IMR-90 (cell line): ENCODE data around the gene TMBIM6. TPM values are rescaled to one million over a fixed set of nuclear protein-coding genes. Genes with fewer than 3 reads are reported as not detected.

Source experiments
- ATAC-seq: fragments of 200-7000 bp; cut with Tn5 transposase; 2 replicates; pipeline ENCODE4 v1.9.1; 2020; ENCODE audit warnings: low read depth, mild to moderate bottlenecking, moderate library complexity
- BruUV-seq: library from RNA; stranded (reverse); fragments of 400-500 nt; replicated peaks from 2 replicates; lab custom pipeline; 2021; lab: Mats Ljungman, UMichigan
- CTCF ChIA-PET: fragments of 300-600 bp; formaldehyde crosslinking; extraction: SDS; loops from one replicate; lab custom pipeline; 2021; ENCODE audit warnings: antibody characterized with exemption; lab: Yijun Ruan, JAX
- POLR2A ChIA-PET: fragments of 300-600 bp; sonication (Branson Sonifier 250); formaldehyde crosslinking; loops from one replicate; lab custom pipeline; 2022; ENCODE audit warnings: antibody characterized with exemption; ENCODE audit not compliant: unreplicated experiment; lab: Charles Lee
- DNase-seq: peaks from one replicate; pipeline ENCODE4 v3.0.0; 2013
- H2AFZ ChIP-seq: replicated peaks from 2 replicates; pipeline ENCODE3; 2013; ENCODE audit warnings: low read length, mild to moderate bottlenecking; ENCODE audit not compliant: poor library complexity
- H2AK5ac ChIP-seq: 2 replicates; pipeline ENCODE4 v1.6.1; 2013; ENCODE audit warnings: low read depth, low read length, inconsistent platforms
- H2AK9ac ChIP-seq: replicated peaks from 2 replicates; pipeline ENCODE3; 2013; ENCODE audit warnings: mild to moderate bottlenecking, low read depth, low read length, moderate library complexity; ENCODE audit not compliant: poor library complexity
- H2BK120ac ChIP-seq: 2 replicates; pipeline ENCODE4 v1.6.1; 2013; ENCODE audit warnings: low read depth, low read length, inconsistent platforms
- H2BK15ac ChIP-seq: 3 replicates; pipeline ENCODE4 v1.6.1; 2013; ENCODE audit warnings: low read depth, low read length, inconsistent platforms
- H2BK20ac ChIP-seq: 2 replicates; pipeline ENCODE4 v1.6.1; 2013; ENCODE audit warnings: low read depth, mild to moderate bottlenecking, inconsistent platforms, low read length, moderate library complexity
- H2BK5ac ChIP-seq: 2 replicates; pipeline ENCODE4 v1.6.1; 2013; ENCODE audit warnings: mild to moderate bottlenecking, low read depth, low read length, inconsistent platforms; ENCODE audit not compliant: poor library complexity, severe bottlenecking
- H3K14ac ChIP-seq: replicated peaks from 2 replicates; pipeline ENCODE4 v1.6.1; 2013; ENCODE audit warnings: low read depth, low read length, inconsistent platforms
- H3K18ac ChIP-seq: 2 replicates; pipeline ENCODE4 v1.6.1; 2013; ENCODE audit warnings: low read depth, low read length, control low read depth
- H3K23ac ChIP-seq: 2 replicates; pipeline ENCODE4 v1.6.1; 2013; ENCODE audit warnings: low read depth, low read length, inconsistent platforms
- H3K27ac ChIP-seq: 2 replicates; pipeline ENCODE4 v1.5.1; 2013; ENCODE audit warnings: mild to moderate bottlenecking, control low read depth, low read length; ENCODE audit not compliant: insufficient read depth
- H3K27me3 ChIP-seq: 2 replicates; pipeline ENCODE4 v1.6.1; 2013; ENCODE audit warnings: low read length; ENCODE audit not compliant: control insufficient read depth, insufficient read depth
- H3K36me3 ChIP-seq: 2 replicates; pipeline ENCODE4 v1.6.1; 2013; ENCODE audit warnings: low read length, mixed read lengths; ENCODE audit not compliant: control insufficient read depth, insufficient read depth
- H3K4ac ChIP-seq: 2 replicates; pipeline ENCODE4 v1.6.1; 2013; ENCODE audit warnings: low read depth, low read length, inconsistent platforms
- H3K4me1 ChIP-seq: 2 replicates; pipeline ENCODE4 v1.6.1; 2013; ENCODE audit warnings: low read length, mixed read lengths; ENCODE audit not compliant: control insufficient read depth, insufficient read depth
- H3K4me2 ChIP-seq: 2 replicates; pipeline ENCODE4 v1.6.1; 2013; ENCODE audit warnings: low read depth, mild to moderate bottlenecking, control low read depth, low read length, moderate library complexity
- H3K4me3 ChIP-seq: 2 replicates; pipeline ENCODE4 v1.5.1; 2013; ENCODE audit warnings: low read depth, mild to moderate bottlenecking, control low read depth, low read length, moderate library complexity; ENCODE audit not compliant: insufficient read depth
- H3K56ac ChIP-seq: 2 replicates; pipeline ENCODE4 v1.6.1; 2013; ENCODE audit warnings: low read length, inconsistent platforms; ENCODE audit not compliant: insufficient read depth; ENCODE audit errors: extremely low read depth
- H3K79me1 ChIP-seq, 2 experiments: 2 replicates each; pipeline ENCODE4 v1.6.1; 2013; ENCODE audit warnings: low read length in 2 of 2, inconsistent platforms in 1 of 2, low read depth in 1 of 2
- H3K9ac ChIP-seq: 2 replicates; pipeline ENCODE4 v1.6.1; 2013; ENCODE audit warnings: low read depth, low read length, control low read depth
- H3K9me1 ChIP-seq: 2 replicates; pipeline ENCODE4 v1.6.1; 2013; ENCODE audit warnings: low read length, inconsistent platforms; ENCODE audit not compliant: insufficient read depth
- H3K9me3 ChIP-seq: 2 replicates; pipeline ENCODE4 v1.6.1; 2013; ENCODE audit warnings: low read length; ENCODE audit not compliant: control insufficient read depth, insufficient read depth
- H4K20me1 ChIP-seq: 2 replicates; pipeline ENCODE4 v1.6.1; 2013; ENCODE audit warnings: low read length, inconsistent platforms; ENCODE audit not compliant: insufficient read depth
- H4K5ac ChIP-seq: 2 replicates; pipeline ENCODE4 v1.6.1; 2013; ENCODE audit warnings: mild to moderate bottlenecking, low read depth, low read length, control low read depth
- H4K8ac ChIP-seq, 2 experiments: 2 replicates each; pipeline ENCODE4 v1.6.1; 2013; ENCODE audit warnings: low read depth in 2 of 2, low read length in 2 of 2, control low read depth in 1 of 2, inconsistent platforms in 1 of 2
- H4K91ac ChIP-seq: 2 replicates; pipeline ENCODE4 v1.6.1; 2013; ENCODE audit warnings: low read depth, low read length, inconsistent platforms; ENCODE audit not compliant: insufficient read depth
- BHLHE40 ChIP-seq: fragments of 150-350 bp; IDR thresholded peaks from 2 replicates; pipeline ENCODE4 v1.6.1; 2016; ENCODE audit warnings: mild to moderate bottlenecking, low read depth, low read length
- CEBPB ChIP-seq: IDR thresholded peaks from 2 replicates; pipeline ENCODE4 v1.6.1; 2012; ENCODE audit warnings: low read depth, low read length, improper control_type of control experiment
- CHD1 ChIP-seq: IDR thresholded peaks from 2 replicates; pipeline ENCODE4 v1.6.1; 2012; ENCODE audit warnings: low read depth, low read length, improper control_type of control experiment
- CTCF ChIP-seq: conservative IDR thresholded peaks from 2 replicates; pipeline ENCODE4 v1.5.1; 2012; ENCODE audit warnings: mild to moderate bottlenecking, low read depth, low read length, improper control_type of control experiment
- FOS ChIP-seq: fragments of 150-350 bp; IDR thresholded peaks from 2 replicates; pipeline ENCODE4 v1.6.1; 2016; ENCODE audit warnings: low read depth, low read length
- MAFK ChIP-seq: IDR thresholded peaks from 2 replicates; pipeline ENCODE4 v1.6.1; 2012; ENCODE audit warnings: low read depth, low read length, improper control_type of control experiment
- MAZ ChIP-seq: IDR thresholded peaks from 2 replicates; pipeline ENCODE4 v1.6.1; 2012; ENCODE audit warnings: low read depth, mild to moderate bottlenecking, low read length, improper control_type of control experiment, moderate library complexity, borderline replicate concordance
- NFE2L2 ChIP-seq: fragments of 150-350 bp; IDR thresholded peaks from 2 replicates; pipeline ENCODE4 v1.6.1; 2016; ENCODE audit warnings: low read depth, mild to moderate bottlenecking, low read length
- POLR2A ChIP-seq: IDR thresholded peaks from 2 replicates; pipeline ENCODE4 v1.6.1; 2012; ENCODE audit warnings: mild to moderate bottlenecking, low read depth, low read length
- RAD21 ChIP-seq: IDR thresholded peaks from 2 replicates; pipeline ENCODE4 v1.6.1; 2012; ENCODE audit warnings: low read length, improper control_type of control experiment
- RCOR1 ChIP-seq: IDR thresholded peaks from 2 replicates; pipeline ENCODE4 v1.6.1; 2012; ENCODE audit warnings: mild to moderate bottlenecking, low read length, improper control_type of control experiment; ENCODE audit not compliant: insufficient replicate concordance
- SMC3 ChIP-seq: fragments of 150-350 bp; IDR thresholded peaks from 2 replicates; pipeline ENCODE4 v1.6.1; 2016; ENCODE audit warnings: low read depth, mild to moderate bottlenecking, antibody characterized with exemption, low read length, moderate library complexity
- USF2 ChIP-seq: fragments of 150-350 bp; IDR thresholded peaks from 2 replicates; pipeline ENCODE4 v1.6.1; 2017; ENCODE audit warnings: mild to moderate bottlenecking, antibody characterized with exemption, low read length, low read depth
- dilution Hi-C: fragments of 300-500 bp; cut with HindIII; formaldehyde crosslinking; loops from one replicate; pipeline ENCODE4 v1.14.3; 2018; ENCODE audit warnings: low sequenced_read_pairs; ENCODE audit not compliant: unreplicated experiment
- in situ Hi-C: fragments of 300-500 bp; cut with MboI; formaldehyde crosslinking; loops from 3 replicates; pipeline ENCODE4 v1.14.3; 2019; ENCODE audit warnings: low sequenced_read_pairs, inconsistent platforms, mixed read lengths
- intact Hi-C: fragments of 100-400 bp; cut with micrococcal nuclease; formaldehyde crosslinking; loops from 2 replicates; pipeline ENCODE4 v1.10.0; 2022
- polyA plus RNA-seq, 3 experiments: library from polyadenylated mRNA; depleted of rRNA; stranded (reverse); fragments of >200 nt; gene quantifications; 2 replicates each; pipeline ENCODE4 v1.2.3, GENCODE V29; 2012; ENCODE audit warnings: low replicate concordance in 1 of 3
- total RNA-seq: library from RNA; depleted of rRNA; stranded (reverse); fragments of >200 nt; gene quantifications from 2 replicates; pipeline ENCODE4 v1.2.3, GENCODE V29; 2012

Gene TMBIM6
- total and polyA plus RNA-seq, 2 of the 4 experiments (the other 2 are of a cell fraction): 255 to 285 TPM

- Histone ChIP-seq H3K4me1 (peaks cover 33% of the 10 kb centered on the region), H3K23ac (peak overlapping the region; percentile 46), H2BK5ac (no peak overlapping the region), H2BK120ac (peak overlapping the region; percentile 48; the same call in 1 of the 2 replicates), H3K4me3 (no peak overlapping the region), H3K9me1 (peaks cover 27% of the 10 kb centered on the region), H3K14ac (peak overlapping the region; percentile 38), H3K4ac (peak overlapping the region; percentile 49; the same call in 1 of the 2 replicates), H2AK9ac (no peak overlapping the region), H3K9me3 (no peaks in the 10 kb centered on the region), H3K36me3 (no peaks in the 10 kb centered on the region), H4K91ac (no peak overlapping the region), H2AK5ac (peak overlapping the region; percentile 72; the same call in 1 of the 2 replicates), H3K9ac (no peak overlapping the region), H4K8ac (peak overlapping the region in 1 of 2 experiments; percentile 27; a peak in 1 of 4 replicates), H3K79me1 (peaks cover 14 to 63% of the 10 kb centered on the region in 2 experiments), H2BK15ac (no peak overlapping the region; the same call in 2 of the 3 replicates), H3K27ac (no peak overlapping the region), H3K4me2 (no peak overlapping the region), H3K27me3 (no peaks in the 10 kb centered on the region), H4K20me1 (peaks cover 37% of the 10 kb centered on the region), H2AFZ (no peak overlapping the region), H4K5ac (no peak overlapping the region), H3K18ac (no peak overlapping the region), H3K56ac (no peak overlapping the region), H2BK20ac (no peak overlapping the region)
- BruUV-seq: no TSS peak
- in situ Hi-C loops: no loop called here
- ChIA-PET POLR2A (no interaction called here), CTCF (interaction anchor here (0.7 to 3.6 kb wide), 3 partner anchors 30 to 66 kb away, joined by 3 to 13 read pairs (median 5); no protein-coding TSS in a partner anchor)
- dilution Hi-C loops: no loop called here
- intact Hi-C loops: no loop called here
- no peak for ATAC-seq
- no peak for TF ChIP-seq NFE2L2
- no peak for TF ChIP-seq RCOR1
- TF ChIP-seq FOS: no peak
- no peak for TF ChIP-seq MAFK
- no peak for TF ChIP-seq CTCF
- no peak for TF ChIP-seq USF2
- no peak for TF ChIP-seq POLR2A
- TF ChIP-seq CHD1: no peak
- no peak for TF ChIP-seq MAZ
- no peak for TF ChIP-seq CEBPB
- no peak for TF ChIP-seq BHLHE40
- no peak for TF ChIP-seq RAD21
- TF ChIP-seq SMC3: no peak
- no peak for DNase-seq
Measured at GRCh38 chr12:49702676-49703215, 38.6 kb upstream of the TMBIM6 start.
